GM21390 (cell line): ENCODE measurements around the gene MAN2B1.
A peak's percentile ranks its signal among the peaks of the same experiment; 100 is the strongest.
"Not testable (repeated sequence)": the region's sequence is repeated elsewhere in the genome, so short reads cannot be mapped to it uniquely, and the experiment has no call there.

ENCODE experiments used
- ATAC-seq: cut with Tn5 transposase; IDR thresholded peaks from one replicate; pipeline ENCODE4 v1.9.1; 2021; ENCODE audit not compliant: unreplicated experiment

The MAN2B1 gene

GRCh38 chr19:12623361-12624031 lies 43.0 kb downstream of the MAN2B1 start:
- no peak for ATAC-seq

GRCh38 chr19:12621253-12622024 lies 45.1 kb downstream of the MAN2B1 start:
- ATAC-seq = not testable (repeated sequence)

DNA sequence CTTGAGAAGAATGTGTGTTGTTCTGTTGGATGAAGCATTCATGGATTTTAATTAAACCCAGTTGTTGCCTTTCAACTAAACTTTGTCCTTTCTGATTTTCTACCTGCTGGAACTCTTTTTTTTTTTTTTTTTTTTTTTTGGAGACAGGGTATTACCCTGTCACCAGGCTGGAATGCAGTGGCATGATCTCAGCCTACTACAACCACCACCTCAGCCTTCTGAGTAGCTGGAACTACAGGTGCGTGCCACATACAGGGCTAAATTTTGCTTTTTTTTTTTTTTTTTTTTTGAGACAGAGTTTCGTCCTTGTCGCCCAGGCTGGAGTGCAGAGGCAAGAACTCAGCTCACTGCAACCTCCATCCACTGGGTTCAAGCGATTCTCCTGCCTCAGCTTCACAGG lies 48.9 kb downstream of the MAN2B1 start:
- no peak for ATAC-seq

DNA sequence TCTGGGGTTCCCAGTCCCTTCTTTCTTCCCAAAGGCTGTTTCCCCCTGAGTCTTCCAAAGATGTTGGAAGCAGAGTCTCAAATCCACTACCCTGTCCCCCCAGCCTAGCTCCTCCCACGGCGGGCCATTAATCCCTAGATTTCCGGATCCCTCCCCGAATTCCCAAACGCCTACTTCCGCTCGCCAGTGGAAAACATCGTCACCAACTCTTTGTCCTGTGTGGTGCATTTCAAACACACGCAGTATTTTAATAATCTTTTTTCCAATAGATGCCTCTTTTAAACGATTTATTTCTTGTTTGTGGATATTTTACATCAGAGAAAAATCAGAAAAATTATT lies 55.2 kb downstream of the MAN2B1 start:
- no peak for ATAC-seq

DNA sequence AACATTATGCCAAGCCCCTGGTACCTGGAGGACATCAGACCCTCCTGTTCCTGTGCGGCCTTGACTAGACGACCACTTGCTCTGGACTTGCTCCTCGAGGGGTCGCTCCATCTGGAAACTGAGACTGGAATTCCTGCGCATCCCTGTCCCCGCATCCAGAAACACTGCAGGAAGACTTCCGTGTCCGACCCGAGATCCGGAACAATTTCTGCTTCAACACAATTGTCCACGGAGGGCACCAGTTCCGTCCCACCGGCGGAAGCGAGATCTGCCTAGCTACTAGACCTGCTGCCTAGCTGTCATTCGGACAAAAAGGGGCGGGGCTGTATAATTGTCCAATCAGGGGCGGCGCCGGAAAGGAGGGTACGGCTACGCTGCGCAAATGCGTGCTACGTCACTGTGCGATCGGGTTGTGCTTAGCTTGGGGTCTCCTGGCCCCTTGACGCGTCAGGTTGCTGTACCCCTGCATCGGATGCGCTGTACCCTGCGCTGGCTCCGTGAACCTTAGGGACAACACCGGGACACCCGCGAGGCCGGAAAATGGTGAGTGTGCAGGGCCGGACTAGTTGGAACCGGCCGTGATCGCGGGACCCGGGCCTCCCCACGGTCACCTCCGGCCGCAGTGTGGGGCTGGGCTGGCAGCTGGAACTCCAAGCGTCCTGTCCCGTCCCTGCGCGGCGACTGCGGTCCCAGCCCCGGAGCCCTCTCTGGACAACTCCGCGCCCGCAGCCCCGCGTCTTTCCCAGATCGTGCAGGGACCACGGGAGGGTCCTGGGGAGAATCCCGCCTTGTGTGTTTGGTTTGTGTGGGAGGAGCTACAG lies 55.8 kb downstream of the MAN2B1 start, which contains the start of the genes ZNF490 and ZNF791:
Gene ZNF490 (minus strand): TSS at position 274 of the 821 bp plus-strand sequence. CDS start 133 bp downstream, at position 141.
Gene ZNF791 (plus strand): TSS at position 381 of the 821 bp plus-strand sequence. CDS start 160 bp downstream, at position 541.
- ATAC-seq = peak; percentile 79

DNA sequence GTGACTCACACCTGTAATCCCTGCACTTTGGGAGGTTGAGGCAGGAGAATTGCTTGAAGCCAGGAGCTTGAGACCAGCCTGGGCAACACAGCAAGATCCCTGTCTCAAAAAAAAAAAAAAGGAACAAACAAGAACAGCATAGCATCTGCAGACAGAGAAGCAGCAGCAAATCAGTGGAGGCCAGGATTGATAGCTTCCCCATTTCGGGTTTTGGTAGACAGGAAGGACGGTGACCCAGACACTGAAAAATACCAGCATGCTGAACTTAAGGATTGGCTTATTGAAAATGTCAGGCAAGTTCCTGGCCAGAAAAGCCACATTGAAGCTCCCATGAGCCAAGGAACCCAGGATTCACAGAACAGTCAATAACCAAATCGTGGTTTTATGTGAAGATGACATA lies 58.9 kb downstream of the MAN2B1 start:
- ATAC-seq = no peak

DNA sequence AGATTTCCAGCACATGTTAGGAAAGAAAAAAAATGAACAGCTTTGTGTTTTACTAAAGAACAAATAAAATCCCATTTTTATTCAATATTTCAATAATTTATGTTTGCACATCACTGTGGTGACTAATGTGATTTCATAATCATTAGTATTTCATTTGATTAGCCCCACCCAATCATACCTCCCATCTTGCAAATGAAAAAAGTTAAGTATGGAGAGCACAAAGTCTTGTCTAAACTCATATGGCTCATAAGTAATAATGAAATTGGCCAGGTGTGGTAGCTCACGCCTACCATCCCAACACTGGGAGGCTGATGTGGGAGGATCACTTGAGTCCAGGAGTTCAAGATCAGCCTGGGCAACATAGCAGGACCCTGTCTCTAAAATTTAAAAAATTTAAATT lies 59.7 kb downstream of the MAN2B1 start:
- no peak for ATAC-seq

GRCh38 chr19:12603714-12604113 lies 62.8 kb downstream of the MAN2B1 start:
- no peak for ATAC-seq

DNA sequence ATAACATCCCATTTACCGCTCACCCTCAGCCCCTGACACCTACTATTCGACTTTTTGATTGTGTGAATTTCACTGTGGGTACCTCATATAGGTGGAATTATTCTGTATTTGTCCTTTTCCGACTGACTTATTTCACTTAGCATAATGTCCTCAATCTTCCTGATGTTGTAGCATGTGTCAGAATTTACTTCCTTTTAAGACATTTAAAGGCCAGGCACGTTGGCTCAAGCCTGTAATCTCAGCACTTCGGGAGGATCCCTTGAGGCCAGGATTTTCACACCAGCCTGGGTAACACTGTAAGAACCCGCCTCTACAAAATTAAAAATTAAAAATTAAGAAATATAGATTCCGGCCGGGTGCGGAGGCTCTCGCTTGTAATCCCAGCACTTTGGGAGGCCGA lies 68.9 kb downstream of the MAN2B1 start:
- ATAC-seq = no peak

GRCh38 chr19:12596927-12597548 lies 69.5 kb downstream of the MAN2B1 start:
- no peak for ATAC-seq
